A549 (cell line): Measurements from ENCODE around the gene GPD1L.

ENCODE experiments used
- CEBPB ChIP-seq, 2 experiments: fragments of >200 bp in 1 of 2; sonication (Bioruptor Twin) in 1 of 2; formaldehyde crosslinking in 1 of 2; IDR thresholded peaks; 2 replicates each; pipeline ENCODE4 v1.6.1; 2012 to 2016
- MAZ ChIP-seq: fragments of 150-350 bp; IDR thresholded peaks from 2 replicates; pipeline ENCODE4 v1.6.1; 2014; ENCODE audit warnings: antibody characterized with exemption, low read depth, low read length, borderline replicate concordance
- NR3C1 ChIP-seq: fragments of >200 bp; sonication (Bioruptor Twin); formaldehyde crosslinking; IDR thresholded peaks from 3 replicates; pipeline ENCODE4 v1.6.1; 2017
- POLR2A ChIP-seq: IDR thresholded peaks from 2 replicates; pipeline ENCODE4 v1.6.1; 2012; ENCODE audit warnings: mild to moderate bottlenecking, low read length
- SMC3 ChIP-seq: fragments of >200 bp; sonication (Bioruptor Twin); formaldehyde crosslinking; IDR thresholded peaks from 3 replicates; pipeline ENCODE4 v1.6.1; 2018; ENCODE audit warnings: inconsistent platforms
- TF ChIP-seq, protein P1 (sequence below): fragments of >200 bp; sonication (Bioruptor Twin); formaldehyde crosslinking; IDR thresholded peaks from 3 replicates; pipeline ENCODE4 v1.5.1; 2016

DNA sequence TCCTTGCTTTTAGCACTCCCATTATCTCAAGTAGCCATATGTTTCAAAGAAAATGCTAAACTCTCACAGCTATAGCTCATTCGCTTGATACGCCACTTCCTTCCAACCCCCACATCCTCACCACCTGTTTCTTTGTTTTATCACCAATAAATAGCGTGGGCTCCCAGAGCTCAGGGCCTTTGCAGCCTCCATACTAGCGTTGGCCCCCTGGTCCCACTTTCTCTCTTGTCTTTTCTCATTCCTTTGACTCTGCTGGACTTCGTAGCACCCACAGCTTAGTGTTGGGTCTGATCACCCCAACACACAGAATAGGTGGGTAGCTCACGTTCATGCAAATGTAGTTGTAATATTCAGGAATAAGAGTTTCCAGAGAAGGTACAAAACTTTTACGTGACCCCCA is 4.1 kb upstream of the GPD1L start:
- TF ChIP-seq SMC3 (no peak), POLR2A (no peak), MAZ (no peak), NR3C1 (no peak), CEBPB (IDR thresholded peaks at IDR 0.05) (no peak)
- TF ChIP-seq, protein P1, sequence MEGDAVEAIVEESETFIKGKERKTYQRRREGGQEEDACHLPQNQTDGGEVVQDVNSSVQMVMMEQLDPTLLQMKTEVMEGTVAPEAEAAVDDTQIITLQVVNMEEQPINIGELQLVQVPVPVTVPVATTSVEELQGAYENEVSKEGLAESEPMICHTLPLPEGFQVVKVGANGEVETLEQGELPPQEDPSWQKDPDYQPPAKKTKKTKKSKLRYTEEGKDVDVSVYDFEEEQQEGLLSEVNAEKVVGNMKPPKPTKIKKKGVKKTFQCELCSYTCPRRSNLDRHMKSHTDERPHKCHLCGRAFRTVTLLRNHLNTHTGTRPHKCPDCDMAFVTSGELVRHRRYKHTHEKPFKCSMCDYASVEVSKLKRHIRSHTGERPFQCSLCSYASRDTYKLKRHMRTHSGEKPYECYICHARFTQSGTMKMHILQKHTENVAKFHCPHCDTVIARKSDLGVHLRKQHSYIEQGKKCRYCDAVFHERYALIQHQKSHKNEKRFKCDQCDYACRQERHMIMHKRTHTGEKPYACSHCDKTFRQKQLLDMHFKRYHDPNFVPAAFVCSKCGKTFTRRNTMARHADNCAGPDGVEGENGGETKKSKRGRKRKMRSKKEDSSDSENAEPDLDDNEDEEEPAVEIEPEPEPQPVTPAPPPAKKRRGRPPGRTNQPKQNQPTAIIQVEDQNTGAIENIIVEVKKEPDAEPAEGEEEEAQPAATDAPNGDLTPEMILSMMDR: no peak
